Activated CD4-positive, alpha-beta T cell treated with anti-CD3 and anti-CD28 coated beads for 36 hours (primary cell): ENCODE measurements around the gene SLC25A5. TPM values are rescaled to one million over a fixed set of nuclear protein-coding genes. Genes with fewer than 3 reads are reported as not detected.

Experiments used
- ATAC-seq: fragments of 200-7000 bp; cut with Tn5 transposase; one replicate; pipeline ENCODE4 v1.10.0; 2021; ENCODE audit warnings: mild to moderate bottlenecking, moderate library complexity
- CTCF ChIA-PET: fragments of 350-600 bp; sonication (Branson Sonifier 250); formaldehyde crosslinking; loops from one replicate; lab custom pipeline; 2021; ENCODE audit warnings: antibody characterized with exemption; lab: Charles Lee
- POLR2A ChIA-PET: fragments of 350-600 bp; sonication (Branson Sonifier 250); formaldehyde crosslinking; loops from one replicate; lab custom pipeline; 2021; ENCODE audit warnings: antibody characterized with exemption, inconsistent platforms; lab: Charles Lee
- DNase-seq: peaks from one replicate; pipeline ENCODE4 v3.0.0-alpha.2; 2020
- H3K27ac Mint-ChIP-seq: one replicate; pipeline ENCODE4 v1.8.0; 2021; ENCODE audit warnings: mixed read lengths
- H3K27me3 Mint-ChIP-seq: one replicate; pipeline ENCODE4 v1.8.0; 2021; ENCODE audit warnings: mixed read lengths
- H3K36me3 Mint-ChIP-seq: one replicate; pipeline ENCODE4 v1.8.0; 2021; ENCODE audit warnings: low read depth, mixed read lengths
- H3K4me1 Mint-ChIP-seq: one replicate; pipeline ENCODE4 v1.8.0; 2021; ENCODE audit warnings: mixed read lengths
- H3K4me3 Mint-ChIP-seq: one replicate; pipeline ENCODE4 v1.8.0; 2021; ENCODE audit warnings: mild to moderate bottlenecking, moderate library complexity, mixed read lengths
- H3K9me3 Mint-ChIP-seq: one replicate; pipeline ENCODE4 v1.8.0; 2021; ENCODE audit warnings: low read depth, mixed read lengths
- intact Hi-C, 2 experiments: fragments of 100-400 bp; cut with DNase I in 1 of 2; cut with micrococcal nuclease in 1 of 2; formaldehyde crosslinking; loops; one replicate each; pipeline versions ENCODE4 v1.14.2 to v1.15.1; 2022 to 2024; cut with DNase I, micrococcal nuclease
- total RNA-seq, 2 experiments: library from RNA; stranded (reverse); gene quantifications; one replicate each; pipeline ENCODE4 v1.2.3, GENCODE V29; 2021

The SLC25A5 gene
- total RNA-seq, 2 experiments from 2014 or later, result 593 to 674 TPM

DNA sequence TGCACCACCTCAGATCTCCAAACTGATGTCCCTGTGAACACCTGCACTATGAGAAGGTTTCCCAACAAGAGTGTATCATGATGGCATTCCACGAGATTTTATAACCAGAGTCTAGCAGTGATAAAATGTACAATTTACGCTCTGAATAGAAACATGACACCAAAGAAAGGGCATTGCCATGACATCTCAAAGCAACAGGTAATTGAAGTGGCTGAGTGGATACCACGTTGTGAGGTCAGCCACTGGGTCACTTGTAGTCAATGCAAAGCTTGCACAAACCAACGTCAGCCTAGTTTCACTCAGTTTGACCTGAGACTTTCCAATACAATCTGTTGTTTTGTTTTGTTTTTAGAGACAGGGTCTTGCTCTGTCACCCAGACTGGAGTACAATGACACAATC, 15.0 kb upstream of the SLC25A5 start:
- no peaks in the 10 kb centered on the region for H3K36me3 Mint-ChIP-seq
- ChIA-PET CTCF (interaction anchor here (0.7 kb wide), 1 partner anchor 44 kb away, joined by 3 read pairs; no protein-coding TSS in a partner anchor), POLR2A (no interaction called here)
- H3K27ac Mint-ChIP-seq, result no peak overlapping the region
- H3K9me3 Mint-ChIP-seq, result no peaks in the 10 kb centered on the region
- H3K4me3 Mint-ChIP-seq, result no peak overlapping the region
- intact Hi-C loops, result no loop called here
- ATAC-seq (no peak), DNase-seq (no peak)
- H3K27me3 Mint-ChIP-seq, result no peaks in the 10 kb centered on the region
- H3K4me1 Mint-ChIP-seq, result no peaks in the 10 kb centered on the region

DNA sequence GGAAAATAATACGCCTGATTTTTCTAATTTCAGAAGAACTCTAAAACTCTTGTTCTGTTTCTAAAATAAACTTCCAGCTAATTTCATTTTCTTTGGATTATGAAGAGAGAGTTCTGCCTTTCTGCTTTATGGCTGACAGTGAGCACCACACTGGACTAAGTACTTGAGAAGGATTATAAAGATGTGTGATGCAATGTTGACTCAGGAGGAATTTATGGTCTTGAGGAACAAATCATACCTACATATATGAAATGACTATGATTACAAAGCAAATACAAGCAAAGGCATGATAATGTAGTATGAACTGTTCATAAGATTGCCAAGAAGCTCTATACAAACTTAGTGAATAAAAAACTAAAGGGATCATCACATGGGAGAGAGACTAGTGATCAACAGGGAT, 13.0 kb upstream of the SLC25A5 start:
- ATAC-seq (no peak), DNase-seq (no peak)
- Mint-ChIP-seq H3K27ac (no peak overlapping the region), H3K4me1 (no peaks in the 10 kb centered on the region), H3K27me3 (no peaks in the 10 kb centered on the region), H3K4me3 (no peak overlapping the region), H3K9me3 (no peaks in the 10 kb centered on the region), H3K36me3 (no peaks in the 10 kb centered on the region)
- POLR2A ChIA-PET, result interaction anchor here (0.7 kb wide), 1 partner anchor 949 kb away, joined by 4 read pairs; no protein-coding TSS in a partner anchor
- CTCF ChIA-PET, result interaction anchor here (0.6 kb wide), 1 partner anchor 844 kb away, joined by 3 read pairs; no protein-coding TSS in a partner anchor
- intact Hi-C loops, result no loop called here

DNA sequence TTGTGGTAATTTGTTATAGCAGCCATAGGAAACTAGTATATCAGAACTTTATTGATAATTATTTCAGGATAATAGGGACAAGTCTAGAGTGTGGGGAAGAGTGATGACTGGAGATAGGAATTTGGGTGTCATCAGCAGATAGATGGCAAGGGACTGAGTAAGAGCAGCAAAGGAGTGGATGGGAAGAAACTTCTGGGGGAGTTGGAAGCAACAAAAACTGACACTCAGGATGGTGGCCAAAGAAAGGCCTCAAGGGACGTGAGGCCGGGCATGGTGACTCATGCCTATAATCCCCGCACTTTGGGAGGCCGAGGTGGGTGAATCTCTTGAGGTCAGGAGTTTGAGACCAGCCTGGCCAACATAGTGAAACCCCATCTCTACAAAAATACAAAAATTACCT, 9.1 kb upstream of the SLC25A5 start:
- no peaks in the 10 kb centered on the region for H3K4me1 Mint-ChIP-seq

DNA sequence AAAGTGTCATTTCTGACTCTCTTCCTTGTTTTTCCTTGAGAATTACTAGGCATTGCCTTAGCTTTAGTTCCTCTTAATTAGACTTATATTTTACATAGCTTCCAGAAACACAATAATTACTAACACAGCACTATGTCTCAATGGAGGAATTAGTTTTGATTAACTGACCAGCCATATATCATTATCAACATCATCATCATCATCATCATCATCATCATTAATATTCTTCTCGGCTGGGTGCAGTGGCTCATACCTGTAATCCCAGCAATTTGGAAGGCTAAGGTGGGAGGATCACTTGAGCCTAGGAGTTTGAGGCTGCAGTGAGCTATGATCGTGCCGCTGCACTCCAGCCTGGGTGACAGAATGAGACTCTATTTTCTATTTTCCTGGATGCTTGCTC, 2.7 kb upstream of the SLC25A5 start:
- ATAC-seq, result no peak
- no peaks in the 10 kb centered on the region for H3K9me3 Mint-ChIP-seq
- intact Hi-C loops, result loop anchor here (5.0 to 10.0 kb wide), 3 partner anchors 61 to 491 kb away; partner anchors contain the start of genes LONRF3 (in 1 of the 2) and SLC25A43 (in 1 of the 2)
- peaks cover 9% of the 10 kb centered on the region for H3K4me1 Mint-ChIP-seq
- no peak overlapping the region for H3K4me3 Mint-ChIP-seq
- ChIA-PET CTCF (no interaction called here), POLR2A (no interaction called here)
- no peaks in the 10 kb centered on the region for H3K27me3 Mint-ChIP-seq
- no peak for DNase-seq
- H3K36me3 Mint-ChIP-seq, result peaks cover 13% of the 10 kb centered on the region
- H3K27ac Mint-ChIP-seq, result no peak overlapping the region

More for the DNA sequence above, 9.1 kb upstream of the SLC25A5 start:
- ATAC-seq, result no peak
- Mint-ChIP-seq H3K27me3 (no peaks in the 10 kb centered on the region), H3K4me3 (no peak overlapping the region), H3K36me3 (no peaks in the 10 kb centered on the region), H3K9me3 (no peaks in the 10 kb centered on the region), H3K27ac (no peak overlapping the region)
- intact Hi-C loops, result no loop called here
- DNase-seq, result no peak
- ChIA-PET POLR2A (no interaction called here), CTCF (no interaction called here)

DNA sequence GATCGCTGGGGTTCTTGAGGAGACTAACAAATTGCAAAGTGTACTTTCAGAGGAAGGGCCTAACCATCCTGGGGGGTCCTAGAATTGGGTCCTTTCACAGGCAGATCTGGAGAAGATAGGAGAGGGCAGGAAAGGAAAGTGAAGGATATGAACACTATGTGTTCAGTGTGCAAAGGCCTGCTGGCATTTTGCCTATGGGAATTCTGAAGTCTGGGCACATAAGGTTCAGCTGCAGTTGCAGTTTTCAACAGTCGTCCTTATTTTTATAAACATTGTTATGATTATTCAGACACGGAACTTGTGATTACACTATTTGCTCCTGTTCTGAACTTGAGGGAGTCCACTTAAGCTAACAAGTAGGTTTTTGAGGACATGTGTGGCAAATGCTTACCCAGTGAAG, 1.3 kb upstream of the SLC25A5 start:
- ATAC-seq, result no peak
- ChIA-PET CTCF (interaction anchor here (1.3 kb wide), 1 partner anchor 13 kb away, joined by 3 read pairs; no protein-coding TSS in a partner anchor), POLR2A (no interaction called here)
- H3K36me3 Mint-ChIP-seq, result peaks cover 18% of the 10 kb centered on the region
- DNase-seq, result no peak
- H3K27ac Mint-ChIP-seq, result no peak overlapping the region
- intact Hi-C loops, result loop anchor here (5.0 to 10.0 kb wide), 3 partner anchors 62 to 492 kb away; partner anchors contain the start of genes LONRF3 (in 1 of the 2) and SLC25A43 (in 1 of the 2)
- H3K27me3 Mint-ChIP-seq, result no peaks in the 10 kb centered on the region
- no peak overlapping the region for H3K4me3 Mint-ChIP-seq
- no peaks in the 10 kb centered on the region for H3K9me3 Mint-ChIP-seq
- H3K4me1 Mint-ChIP-seq, result peaks cover 12% of the 10 kb centered on the region

DNA sequence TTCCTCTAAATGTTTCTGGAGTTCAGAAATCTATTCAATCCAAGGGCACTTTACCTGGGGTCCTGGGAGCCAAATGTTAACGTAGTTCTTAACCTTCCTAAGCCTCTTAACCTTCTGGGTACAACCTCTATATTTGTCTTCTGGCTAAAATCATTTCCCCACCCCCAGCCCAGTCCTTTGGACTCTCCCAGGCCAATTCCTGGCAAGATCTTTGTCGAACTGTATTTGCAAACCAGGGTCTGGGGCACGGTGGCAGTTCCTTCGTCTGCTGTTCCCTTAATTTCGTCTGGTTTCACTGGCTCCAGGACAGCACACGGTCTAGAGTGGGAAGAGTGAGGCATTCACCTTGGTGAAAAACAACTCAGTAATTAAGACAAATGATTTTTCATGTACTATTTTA, 811 bp upstream of the SLC25A5 start:
- Mint-ChIP-seq H3K9me3 (no peaks in the 10 kb centered on the region), H3K27me3 (no peaks in the 10 kb centered on the region), H3K36me3 (peaks cover 18% of the 10 kb centered on the region), H3K27ac (no peak overlapping the region), H3K4me1 (peaks cover 12% of the 10 kb centered on the region), H3K4me3 (peak overlapping the region; percentile 85)
- ChIA-PET CTCF (interaction anchor here (1.3 kb wide), 1 partner anchor 13 kb away, joined by 3 read pairs; no protein-coding TSS in a partner anchor), POLR2A (no interaction called here)
- intact Hi-C loops, result loop anchor here (5.0 to 10.0 kb wide), 3 partner anchors 63 to 493 kb away; partner anchors contain the start of genes LONRF3 (in 1 of the 2) and SLC25A43 (in 1 of the 2)
- ATAC-seq (no peak), DNase-seq (no peak)

DNA sequence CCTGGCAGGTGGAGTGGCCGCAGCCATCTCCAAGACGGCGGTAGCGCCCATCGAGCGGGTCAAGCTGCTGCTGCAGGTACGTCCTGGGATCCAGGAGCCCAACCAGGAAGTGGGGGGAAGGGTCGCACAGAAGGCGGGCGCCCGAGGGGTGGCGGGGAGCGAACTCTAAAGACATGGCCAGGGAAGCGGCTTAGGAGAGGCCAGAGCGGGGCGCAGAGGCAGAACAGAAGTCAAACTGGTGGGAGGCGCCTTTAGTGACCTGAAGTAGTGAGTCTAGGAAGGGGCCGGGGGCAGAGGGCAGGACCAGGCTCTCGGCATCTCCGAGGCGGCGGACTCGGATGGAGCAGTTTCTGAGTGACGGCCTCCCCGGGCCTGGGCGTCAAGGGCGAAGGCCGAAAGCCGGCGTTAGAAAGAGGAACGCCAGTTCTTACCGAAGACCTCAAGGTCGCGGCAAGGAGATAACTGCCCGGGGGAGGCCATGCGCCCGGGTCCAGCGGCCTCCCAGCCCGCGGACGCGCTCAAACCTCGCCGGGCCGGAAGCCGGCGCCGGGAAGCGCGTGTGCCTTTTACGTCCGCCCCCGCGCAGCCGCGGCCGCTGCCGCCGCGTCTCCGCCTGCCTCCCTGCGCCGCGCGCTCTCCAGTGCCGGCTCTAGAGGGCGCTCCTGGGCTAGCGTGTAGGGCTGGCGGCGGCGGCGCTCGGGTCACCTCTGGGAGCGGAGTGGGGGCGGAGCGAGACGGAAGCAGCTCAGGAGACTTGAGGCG, 488 bp downstream of the SLC25A5 start:
- ChIA-PET CTCF (interaction anchor here (0.6 to 1.0 kb wide), 8 partner anchors 8 to 461 kb away, joined by 3 to 9 read pairs (median 4); no protein-coding TSS in a partner anchor), POLR2A (interaction anchor here (0.9 to 1.3 kb wide), 2 partner anchors 12 to 323 kb away, joined by 3 read pairs; partner anchors contain the start of gene RPL39)
- DNase-seq (peak; percentile 94), ATAC-seq (peak; percentile 78)
- peak overlapping the region; percentile 85 for H3K4me3 Mint-ChIP-seq
- intact Hi-C loops, result loop anchor here (1.0 to 10.0 kb wide), 13 partner anchors 14 to 494 kb away; partner anchors contain the start of genes UBE2A (in 2 of the 2), LONRF3 (in 1 of the 2), NDUFA1 (in 1 of the 2) and NKAP (in 1 of the 2)
- H3K9me3 Mint-ChIP-seq, result no peaks in the 10 kb centered on the region
- peaks cover 12% of the 10 kb centered on the region for H3K4me1 Mint-ChIP-seq
- H3K27ac Mint-ChIP-seq, result peak overlapping the region; percentile 86
- H3K27me3 Mint-ChIP-seq, result no peaks in the 10 kb centered on the region
- H3K36me3 Mint-ChIP-seq, result peaks cover 18% of the 10 kb centered on the region

DNA sequence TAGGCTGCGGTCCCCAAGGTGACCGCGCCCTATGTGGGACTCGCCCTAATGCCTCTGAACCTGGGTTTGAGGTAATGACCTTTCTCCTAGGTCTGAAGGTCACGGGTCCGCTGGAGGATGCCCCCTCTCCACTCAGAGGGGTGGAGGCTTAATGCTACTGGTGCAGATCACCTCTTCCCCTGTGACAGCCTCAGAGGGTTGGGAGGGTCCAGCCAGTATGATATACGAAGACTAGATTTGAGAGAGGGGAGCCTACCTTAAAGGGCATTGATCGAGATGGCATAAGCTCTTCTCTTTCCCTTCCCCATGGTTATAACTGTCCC, 1.0 kb downstream of the SLC25A5 start:
- ATAC-seq (no peak), DNase-seq (no peak)
- ChIA-PET CTCF (interaction anchor here (0.6 to 1.0 kb wide), 7 partner anchors 9 to 645 kb away, joined by 3 to 9 read pairs (median 3); no protein-coding TSS in a partner anchor), POLR2A (interaction anchor here (1.3 kb wide), 1 partner anchor 11 kb away, joined by 3 read pairs; no protein-coding TSS in a partner anchor)
- intact Hi-C loops, result loop anchor here (1.0 to 10.0 kb wide), 8 partner anchors 13 to 494 kb away; partner anchors contain the start of genes LONRF3 (in 1 of the 2), NKAP (in 1 of the 2), SEPTIN6 (in 1 of the 2) and SLC25A43 (in 1 of the 2)
- no peaks in the 10 kb centered on the region for H3K27me3 Mint-ChIP-seq
- peak overlapping the region; percentile 85 for H3K4me3 Mint-ChIP-seq
- peak overlapping the region; percentile 79 for H3K27ac Mint-ChIP-seq
- H3K9me3 Mint-ChIP-seq, result no peaks in the 10 kb centered on the region
- peaks cover 12% of the 10 kb centered on the region for H3K4me1 Mint-ChIP-seq
- H3K36me3 Mint-ChIP-seq, result peaks cover 18% of the 10 kb centered on the region

DNA sequence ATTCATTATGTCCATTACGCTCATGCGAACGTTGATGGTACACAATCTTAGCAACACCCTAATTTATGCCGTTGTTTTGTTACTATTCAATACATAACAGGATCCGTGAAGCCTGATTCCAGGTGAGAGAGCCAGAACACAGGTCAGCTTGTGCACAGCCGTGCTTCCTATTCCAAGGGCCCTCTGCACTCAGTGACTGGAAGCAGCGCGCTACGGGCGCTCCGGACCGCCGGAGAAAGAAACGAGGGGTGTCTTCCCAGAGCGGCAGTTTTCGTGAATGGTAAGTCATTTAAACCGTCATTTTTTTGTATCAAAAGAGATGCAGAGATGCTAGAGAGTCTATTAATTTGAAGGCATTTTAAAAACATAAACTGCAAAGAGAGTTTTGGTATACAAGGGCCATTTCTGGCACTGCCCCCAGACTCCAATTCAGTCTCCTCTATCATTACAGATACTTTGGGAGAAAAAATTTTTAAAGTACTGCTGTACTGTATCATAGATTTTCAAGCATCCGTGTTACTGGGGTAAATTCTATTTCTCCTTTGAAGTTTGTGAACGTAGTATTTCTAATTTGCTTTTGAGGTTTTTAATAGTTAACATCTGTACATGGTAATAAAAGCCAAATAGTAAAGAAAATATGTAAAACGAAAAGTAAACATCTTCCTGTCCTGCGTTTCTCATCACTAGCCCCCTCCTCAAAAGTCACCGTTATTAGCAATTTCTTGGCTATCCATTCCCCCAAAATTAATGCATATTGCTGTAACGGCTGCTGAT, 6.6 kb downstream of the SLC25A5 start:
- H3K4me3 Mint-ChIP-seq, result no peak overlapping the region
- peaks cover 17% of the 10 kb centered on the region for H3K4me1 Mint-ChIP-seq
- H3K27ac Mint-ChIP-seq, result no peak overlapping the region
- DNase-seq (no peak), ATAC-seq (no peak)
- intact Hi-C loops, result no loop called here
- H3K9me3 Mint-ChIP-seq, result no peaks in the 10 kb centered on the region
- ChIA-PET CTCF (no interaction called here), POLR2A (no interaction called here)
- no peaks in the 10 kb centered on the region for H3K27me3 Mint-ChIP-seq
- H3K36me3 Mint-ChIP-seq, result peaks cover 10% of the 10 kb centered on the region

DNA sequence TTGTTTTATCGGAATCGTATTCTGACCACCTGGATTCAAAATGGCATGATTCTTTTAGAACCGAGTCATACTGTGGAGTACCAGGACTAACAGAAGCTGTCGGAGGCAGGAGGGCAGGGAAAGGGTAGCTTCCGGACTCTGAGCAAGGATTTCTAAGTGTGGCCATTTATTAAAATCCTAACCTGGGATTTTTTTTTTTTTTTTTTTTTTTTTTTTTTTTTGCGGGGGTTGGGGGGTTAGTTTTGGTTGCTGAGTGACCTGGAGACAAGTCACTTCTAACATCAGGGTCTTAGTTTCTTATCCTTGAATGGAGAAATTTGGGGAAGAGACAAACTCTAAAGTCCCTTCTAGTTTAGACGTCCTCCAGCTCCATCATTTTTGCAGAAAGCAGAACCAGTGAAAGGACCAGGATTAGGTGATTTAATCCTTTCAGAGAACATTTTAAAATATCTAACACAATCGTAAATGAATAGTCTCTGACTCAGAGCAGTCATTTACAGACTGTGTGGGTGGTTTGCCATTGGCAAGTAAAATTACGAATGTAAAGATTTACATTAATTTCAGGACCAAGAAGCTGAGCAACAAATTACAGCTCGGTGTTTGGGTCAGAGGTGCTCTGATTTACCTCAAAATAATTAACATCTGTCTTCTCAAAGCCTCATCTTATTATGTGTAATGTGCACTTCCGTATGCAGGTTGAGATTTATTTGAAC, 7.3 kb downstream of the SLC25A5 start:
- no peaks in the 10 kb centered on the region for H3K27me3 Mint-ChIP-seq
- ATAC-seq (peak; percentile 61), DNase-seq (no peak)
- H3K4me1 Mint-ChIP-seq, result peaks cover 14% of the 10 kb centered on the region
- CTCF ChIA-PET, result interaction anchor here (0.6 kb wide), 1 partner anchor 75 kb away, joined by 3 read pairs; no protein-coding TSS in a partner anchor
- intact Hi-C loops, result no loop called here
- no peak overlapping the region for H3K27ac Mint-ChIP-seq
- no peak overlapping the region for H3K4me3 Mint-ChIP-seq
- H3K9me3 Mint-ChIP-seq, result no peaks in the 10 kb centered on the region
- POLR2A ChIA-PET, result no interaction called here
- peaks cover 5% of the 10 kb centered on the region for H3K36me3 Mint-ChIP-seq
